GM21423 (cell line): ENCODE data around the gene FBXO10.
A peak's percentile ranks its signal among the peaks of the same experiment; 100 is the strongest.
"Not testable (repeated sequence)": the region's sequence is repeated elsewhere in the genome, so short reads cannot be mapped to it uniquely, and the experiment has no call there.

Source experiments
- ATAC-seq: cut with Tn5 transposase; IDR thresholded peaks from one replicate; pipeline ENCODE4 v1.9.1; 2021; ENCODE audit warnings: mild to moderate bottlenecking, moderate library complexity; ENCODE audit not compliant: unreplicated experiment

FBXO10 gene, protein sequence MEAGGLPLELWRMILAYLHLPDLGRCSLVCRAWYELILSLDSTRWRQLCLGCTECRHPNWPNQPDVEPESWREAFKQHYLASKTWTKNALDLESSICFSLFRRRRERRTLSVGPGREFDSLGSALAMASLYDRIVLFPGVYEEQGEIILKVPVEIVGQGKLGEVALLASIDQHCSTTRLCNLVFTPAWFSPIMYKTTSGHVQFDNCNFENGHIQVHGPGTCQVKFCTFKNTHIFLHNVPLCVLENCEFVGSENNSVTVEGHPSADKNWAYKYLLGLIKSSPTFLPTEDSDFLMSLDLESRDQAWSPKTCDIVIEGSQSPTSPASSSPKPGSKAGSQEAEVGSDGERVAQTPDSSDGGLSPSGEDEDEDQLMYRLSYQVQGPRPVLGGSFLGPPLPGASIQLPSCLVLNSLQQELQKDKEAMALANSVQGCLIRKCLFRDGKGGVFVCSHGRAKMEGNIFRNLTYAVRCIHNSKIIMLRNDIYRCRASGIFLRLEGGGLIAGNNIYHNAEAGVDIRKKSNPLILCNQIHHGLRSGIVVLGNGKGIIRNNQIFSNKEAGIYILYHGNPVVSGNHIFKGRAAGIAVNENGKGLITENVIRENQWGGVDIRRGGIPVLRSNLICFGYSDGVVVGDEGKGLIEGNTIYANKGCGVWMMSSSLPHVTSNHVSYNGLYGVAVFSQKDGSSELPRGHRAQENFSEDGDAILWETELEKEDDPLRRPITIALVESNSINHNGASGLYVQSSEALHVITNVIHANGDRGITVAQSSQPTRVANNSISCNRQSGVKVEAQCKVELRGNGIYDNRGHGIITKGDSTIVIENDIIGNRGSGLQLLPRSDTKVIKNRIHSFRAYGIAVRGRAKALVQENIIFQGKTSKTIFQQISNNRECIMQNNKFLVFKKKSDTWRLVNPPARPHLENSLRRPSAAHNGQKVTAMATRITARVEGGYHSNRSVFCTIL

DNA sequence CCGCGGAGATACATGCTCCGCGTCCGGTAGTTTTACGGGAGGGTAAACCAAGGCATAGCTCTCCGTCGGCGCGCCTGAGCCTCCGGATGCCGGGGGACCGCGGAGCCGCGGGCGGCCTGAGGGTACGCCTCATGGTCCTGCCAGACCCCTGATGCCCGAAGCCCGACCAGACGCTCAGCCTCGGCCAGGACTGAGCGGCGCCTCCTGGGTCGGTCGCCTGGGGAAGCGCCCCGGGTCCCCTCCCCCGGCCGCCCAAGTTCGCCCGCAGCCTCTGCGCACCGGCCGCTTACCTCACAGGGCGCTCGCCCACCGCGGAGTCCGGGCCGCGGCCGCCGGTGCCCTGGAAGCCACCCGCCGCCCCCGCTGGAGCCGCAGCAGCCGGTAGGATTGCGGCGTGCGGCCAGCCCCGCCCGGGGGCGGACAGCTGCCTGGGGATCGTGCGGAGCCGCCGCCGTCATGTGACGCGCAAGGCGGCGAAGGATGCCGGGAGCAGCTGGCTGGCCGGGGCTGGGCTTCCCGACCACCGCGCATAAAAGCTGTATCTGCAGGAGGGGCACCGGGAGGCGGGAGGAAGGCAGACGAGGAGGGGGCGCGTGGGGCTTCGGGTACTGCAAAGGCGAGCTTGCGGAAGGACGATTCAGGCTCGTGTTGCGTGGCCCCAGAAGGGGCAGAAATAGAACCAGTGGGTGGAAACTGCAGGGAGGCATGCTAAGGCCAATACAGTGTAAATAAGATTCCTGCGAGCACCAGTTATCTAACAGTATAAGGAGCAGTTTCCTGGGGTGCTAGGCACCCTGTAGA, at the start of gene FBXO10:
FBXO10 (minus strand) TSS at position 460 of the 801 bp plus-strand sequence. CDS start 34,612 bp downstream, outside the sequence.
- ATAC-seq, result peak; percentile 70

DNA sequence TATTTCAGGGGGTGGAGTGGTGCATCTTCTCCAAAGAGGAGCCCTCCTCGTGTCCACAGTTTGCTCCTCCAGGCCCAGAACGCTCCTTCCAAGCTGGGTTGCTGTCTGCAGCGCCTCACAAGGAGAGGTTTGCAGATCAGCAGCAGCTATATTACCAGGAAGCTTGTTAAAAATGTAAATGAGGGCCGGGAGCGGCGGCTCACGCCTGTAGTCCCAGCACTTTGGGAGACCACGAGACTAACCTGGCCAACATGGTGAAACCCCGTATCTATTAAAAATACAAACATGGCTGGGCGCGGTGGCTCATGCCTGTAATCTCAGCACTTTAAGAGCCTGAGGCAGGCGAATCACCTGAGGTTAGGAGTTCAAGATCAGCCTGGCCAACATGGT, 49.6 kb upstream of the FBXO10 start:
- ATAC-seq, result no peak

DNA sequence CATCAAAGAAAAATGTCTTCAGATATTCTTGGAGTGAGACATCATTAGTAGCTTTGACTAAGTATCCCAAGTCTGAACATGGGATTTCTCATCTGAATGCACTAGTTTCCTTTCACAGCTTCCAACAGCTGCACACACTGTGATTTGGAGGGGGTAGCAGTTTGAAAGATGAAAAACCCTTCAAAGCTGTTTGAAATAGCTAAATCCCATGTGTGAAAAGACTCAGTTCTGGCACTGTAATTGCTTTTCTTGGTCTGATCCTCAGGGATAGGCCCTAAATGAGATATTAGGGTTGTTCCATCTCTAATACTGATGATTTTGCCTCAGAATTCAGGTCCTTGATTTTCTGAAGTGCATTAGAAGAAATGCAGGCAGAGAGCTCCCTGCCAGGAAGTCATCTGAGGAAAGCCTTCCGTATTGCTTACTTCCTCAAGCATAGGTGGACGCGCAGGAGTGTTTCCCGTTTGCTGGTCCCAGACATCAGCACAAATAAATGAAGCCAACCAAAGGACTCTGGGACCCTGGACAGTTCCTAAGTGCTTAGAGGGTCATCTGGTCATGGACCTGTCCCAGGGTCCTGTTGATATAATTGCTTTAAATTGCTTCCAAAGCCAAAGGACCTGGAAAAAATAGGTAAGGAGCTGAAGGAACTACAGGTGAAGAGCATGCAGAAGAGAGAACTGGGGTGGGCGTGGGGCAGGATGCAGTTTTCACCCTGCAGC, 49.0 kb upstream of the FBXO10 start:
- ATAC-seq, result no peak

DNA sequence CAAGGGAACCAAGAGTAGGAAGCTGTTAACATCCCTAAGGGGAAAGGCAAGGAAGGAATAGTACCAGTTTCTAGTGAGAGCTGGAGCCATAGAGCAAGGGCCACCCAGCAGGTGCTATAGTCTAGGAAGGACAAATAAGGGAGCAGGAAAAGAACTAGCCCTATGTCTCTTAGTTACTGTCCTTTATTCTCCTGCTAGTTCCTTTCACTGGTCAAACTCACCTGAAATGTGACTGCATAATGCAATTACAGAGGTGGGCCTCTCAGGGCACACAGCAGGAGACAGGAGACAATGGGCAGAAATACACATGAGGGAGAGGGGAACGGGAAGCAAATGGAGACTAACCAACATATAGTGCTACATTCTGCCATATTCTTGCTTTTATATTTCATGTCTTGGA, 47.9 kb upstream of the FBXO10 start:
- ATAC-seq, result no peak

DNA sequence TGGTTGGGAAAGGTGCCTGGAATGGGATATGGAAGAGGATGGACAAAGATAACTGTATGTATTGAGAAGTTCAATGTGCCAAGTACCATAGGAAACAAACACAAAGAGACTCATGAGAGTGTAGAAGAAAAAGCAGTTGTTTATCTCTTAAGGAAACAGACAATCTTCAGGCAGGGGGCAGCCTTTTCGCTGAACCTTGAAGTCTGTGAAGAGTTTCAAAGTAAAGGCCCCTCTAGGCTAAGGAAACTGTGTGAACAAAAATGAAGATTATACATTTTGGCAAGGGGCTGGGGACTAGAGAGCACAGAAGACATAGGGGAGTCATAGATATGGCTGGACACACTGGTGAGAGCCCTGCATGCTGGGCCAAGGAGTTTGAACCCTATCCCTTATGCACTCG, 47.1 kb upstream of the FBXO10 start:
- no peak for ATAC-seq

DNA sequence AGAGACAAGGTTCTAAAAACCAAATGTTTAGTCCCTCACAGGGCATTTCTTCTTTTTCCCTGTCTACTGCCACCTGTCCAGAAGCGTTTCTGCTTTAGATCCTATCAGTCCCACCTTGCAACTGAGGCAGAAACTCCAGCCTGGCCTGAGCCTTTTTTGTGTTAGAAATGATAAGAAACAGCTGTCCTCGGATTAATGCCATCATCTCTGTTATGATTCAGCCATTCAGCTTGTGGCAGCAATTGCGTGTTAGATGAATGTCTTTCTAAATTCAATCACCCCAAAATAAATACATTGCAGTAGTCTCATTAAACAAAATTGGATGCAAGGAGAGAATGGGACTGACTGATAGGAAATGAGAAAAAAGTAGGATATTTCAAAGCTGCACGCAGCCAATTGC, 46.3 kb upstream of the FBXO10 start:
- ATAC-seq, result no peak

DNA sequence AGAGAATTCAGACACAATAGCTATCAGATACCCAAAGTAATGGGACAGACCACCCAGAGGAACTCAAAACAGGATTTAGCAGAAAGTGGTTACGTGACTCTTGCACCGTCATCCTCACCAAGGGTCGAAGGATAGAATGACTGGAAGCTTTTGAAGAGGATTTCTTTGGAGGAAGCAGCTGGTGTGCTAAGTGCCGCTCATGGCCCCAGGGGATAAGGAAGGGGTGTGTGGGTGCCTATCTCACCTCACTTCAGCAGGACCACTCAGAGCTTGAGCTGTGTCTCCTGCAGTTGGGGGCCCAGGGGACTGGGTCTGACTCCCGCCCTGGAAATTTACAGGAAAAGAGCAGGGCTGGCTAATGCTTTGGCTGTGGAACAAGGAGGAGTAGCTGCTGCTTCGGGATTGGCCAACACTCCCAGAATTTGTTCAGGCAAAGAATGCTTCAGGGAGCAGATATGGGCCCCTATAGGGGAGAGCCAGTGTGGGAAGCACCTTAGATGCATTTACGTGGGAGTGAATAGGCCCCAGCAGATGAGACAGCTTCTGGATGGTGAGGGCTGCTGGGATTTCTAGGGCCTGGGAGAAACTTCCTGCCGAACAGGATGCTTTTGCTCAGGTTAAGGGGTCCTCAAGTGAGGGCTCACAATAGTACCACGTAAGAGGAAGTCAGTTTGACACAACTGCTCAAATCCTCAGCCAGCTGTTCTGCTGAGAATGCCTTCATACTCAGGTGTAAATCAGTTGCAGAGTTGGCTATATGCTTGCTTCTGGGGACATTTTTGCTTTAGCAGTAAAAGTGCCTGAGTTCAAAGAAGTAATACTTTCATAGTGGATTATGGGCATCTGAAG, 45.3 kb upstream of the FBXO10 start:
- no peak for ATAC-seq

DNA sequence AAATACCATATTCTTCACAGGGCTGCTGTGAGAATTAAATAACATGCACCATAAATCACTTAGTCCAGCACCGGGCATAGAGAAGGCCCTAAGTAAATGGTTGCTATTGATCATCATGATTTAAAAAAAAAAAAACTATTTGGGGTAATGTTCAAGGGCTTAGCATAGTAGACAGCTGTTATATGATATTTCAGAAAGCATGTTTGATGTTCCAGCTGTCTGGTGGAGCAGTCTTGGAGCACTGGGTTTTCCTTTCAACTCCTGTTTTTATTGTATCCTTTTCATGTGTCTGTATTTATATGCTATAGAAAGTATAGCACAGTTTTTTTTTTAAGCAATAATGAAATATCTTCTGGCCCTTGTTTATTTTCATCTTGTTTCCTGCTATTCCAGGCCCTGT, 44.2 kb upstream of the FBXO10 start:
- ATAC-seq, result no peak

DNA sequence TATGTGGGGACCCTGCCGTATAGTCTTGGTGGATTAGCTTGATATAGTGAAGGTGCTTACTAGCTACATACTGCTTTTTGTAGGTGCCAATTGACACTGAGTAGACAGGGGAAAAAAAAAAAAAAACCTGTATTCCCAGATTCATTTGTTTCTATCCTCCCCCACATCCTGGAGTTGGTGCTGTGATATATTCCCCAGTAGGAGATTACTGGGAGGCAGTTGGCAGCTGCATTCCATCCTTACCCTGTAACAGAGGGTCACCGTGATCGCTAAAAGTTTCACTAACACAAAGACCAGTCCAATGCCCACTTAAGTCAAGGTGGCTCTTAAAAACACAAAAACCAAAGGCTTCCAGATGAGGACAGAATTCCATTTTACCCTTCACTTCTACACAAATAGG, 43.6 kb upstream of the FBXO10 start:
- no peak for ATAC-seq

DNA sequence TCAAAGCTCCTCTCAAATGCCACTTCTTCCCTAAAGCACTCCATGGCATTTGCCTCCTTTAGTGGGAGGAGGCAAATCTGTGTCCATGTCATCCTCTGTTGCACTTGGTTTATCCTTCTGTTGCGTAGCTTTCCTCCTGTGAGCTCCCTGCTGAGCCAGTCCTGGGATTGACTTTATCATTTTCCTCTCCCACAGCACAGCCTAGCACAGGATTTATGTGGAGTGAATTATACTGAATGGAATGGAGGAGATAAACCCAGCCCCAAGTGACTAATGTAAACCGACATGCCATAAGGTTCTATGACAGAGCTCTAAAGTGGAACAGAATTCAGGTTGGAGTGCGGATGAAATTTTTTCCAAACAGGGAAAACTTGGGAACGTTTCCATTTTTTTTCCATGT, 42.6 kb upstream of the FBXO10 start:
- ATAC-seq, result no peak

DNA sequence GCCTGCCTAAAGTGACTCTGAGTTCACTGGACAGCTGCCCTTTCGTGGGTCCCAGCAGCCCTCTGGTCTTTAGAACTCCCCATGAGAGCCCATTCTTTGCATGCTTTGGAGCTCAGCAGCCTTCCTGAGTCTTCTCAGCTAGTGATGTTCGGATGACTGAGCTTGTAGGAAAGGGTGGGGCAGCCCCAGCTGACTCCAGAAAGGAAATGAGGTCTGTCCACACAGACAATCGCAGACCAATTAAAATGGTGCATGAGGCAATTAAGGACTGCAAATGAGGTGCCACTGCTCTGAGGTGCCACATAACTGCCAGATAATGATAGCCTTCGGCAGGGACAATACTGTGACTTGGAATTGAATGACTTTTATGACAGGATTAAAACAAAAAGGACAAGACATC, 41.7 kb upstream of the FBXO10 start:
- ATAC-seq, result no peak

DNA sequence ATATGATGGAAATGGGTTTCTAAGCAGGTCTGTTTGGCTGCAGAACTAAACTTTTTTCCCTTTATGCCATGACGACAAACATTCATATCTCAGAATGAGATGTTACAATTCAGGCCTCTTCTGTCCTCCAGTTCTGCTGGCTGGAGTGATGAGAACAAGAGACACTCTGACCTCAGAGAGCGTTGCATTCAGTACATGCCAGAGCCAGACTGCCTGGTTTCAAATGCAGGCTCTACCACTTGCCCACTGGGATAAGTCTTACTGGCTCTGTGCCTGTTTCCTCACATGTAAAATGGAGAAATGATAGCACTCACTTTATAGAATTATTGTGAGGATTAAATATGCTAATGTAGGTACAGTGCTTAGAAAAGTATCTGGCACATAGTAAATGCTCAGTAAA, 41.0 kb upstream of the FBXO10 start:
- ATAC-seq, result no peak

DNA sequence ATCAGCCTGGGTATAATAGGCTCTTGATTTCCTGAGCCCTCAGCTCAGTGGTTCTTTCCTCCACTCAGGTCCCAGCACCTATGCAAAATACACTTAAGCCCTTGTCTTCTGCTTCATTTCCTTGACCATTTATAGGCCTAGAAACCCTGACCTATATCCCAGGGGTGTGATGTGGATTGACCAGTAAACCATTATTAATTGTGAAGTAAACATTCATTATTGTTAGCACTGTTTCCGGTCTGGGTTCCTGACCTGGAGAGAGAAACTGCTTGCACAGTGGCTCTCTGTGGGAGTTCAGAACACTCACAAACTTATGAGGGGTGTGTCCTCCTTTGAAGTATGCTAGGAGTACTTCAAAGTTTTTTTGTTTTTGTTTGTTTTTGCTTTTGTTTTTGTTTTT, 35.8 kb upstream of the FBXO10 start:
- no peak for ATAC-seq

DNA sequence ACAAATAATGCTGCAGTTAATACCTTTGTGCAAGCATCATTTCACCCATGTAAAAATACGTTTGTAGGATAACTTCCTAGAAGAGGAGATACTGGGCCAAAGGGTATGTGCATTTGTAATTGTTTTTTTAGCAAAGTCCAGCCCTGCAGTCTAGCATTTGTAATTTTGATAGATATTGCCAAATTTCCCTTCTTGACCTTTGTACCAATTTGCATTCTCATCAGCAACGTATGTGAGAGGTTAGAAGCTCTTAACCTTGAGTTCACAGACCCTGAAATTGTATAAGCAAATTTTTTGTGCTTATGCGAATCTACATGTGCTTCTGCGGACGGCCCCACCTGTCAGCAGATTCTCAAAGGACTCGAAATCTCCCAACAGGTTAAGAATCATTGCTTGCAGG, 34.8 kb upstream of the FBXO10 start:
- ATAC-seq, result no peak

DNA sequence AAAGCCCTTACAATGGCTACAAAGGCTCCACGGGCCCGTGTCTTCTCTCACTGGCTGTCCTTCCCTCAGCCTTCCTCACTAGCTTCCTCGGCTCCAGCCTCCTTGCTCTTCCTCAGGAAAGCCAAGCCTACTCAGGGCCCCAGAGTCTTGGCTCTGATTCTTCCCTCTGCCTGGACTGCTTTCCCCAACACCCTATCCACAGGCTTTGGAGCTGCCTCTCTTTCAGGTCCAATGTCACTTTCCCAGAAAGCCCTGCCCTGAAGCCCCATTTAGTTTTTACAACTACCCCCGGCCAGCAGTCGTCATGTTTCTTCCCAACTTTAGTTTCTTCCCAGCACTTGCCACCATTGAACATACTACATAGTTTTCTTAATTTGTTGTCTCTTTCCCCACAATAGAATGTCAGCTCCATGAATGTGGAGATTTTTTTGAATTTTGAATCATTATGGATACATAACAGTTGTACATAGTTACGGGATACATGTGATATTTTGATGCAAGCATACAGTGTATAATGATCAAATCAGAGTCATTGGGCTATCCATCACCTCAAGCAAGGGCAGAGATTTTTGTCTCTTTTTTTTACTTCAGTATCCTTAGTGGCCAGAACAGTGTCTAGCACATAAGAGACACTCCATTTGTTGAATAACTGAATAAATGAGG, 33.7 kb upstream of the FBXO10 start:
- no peak for ATAC-seq

DNA sequence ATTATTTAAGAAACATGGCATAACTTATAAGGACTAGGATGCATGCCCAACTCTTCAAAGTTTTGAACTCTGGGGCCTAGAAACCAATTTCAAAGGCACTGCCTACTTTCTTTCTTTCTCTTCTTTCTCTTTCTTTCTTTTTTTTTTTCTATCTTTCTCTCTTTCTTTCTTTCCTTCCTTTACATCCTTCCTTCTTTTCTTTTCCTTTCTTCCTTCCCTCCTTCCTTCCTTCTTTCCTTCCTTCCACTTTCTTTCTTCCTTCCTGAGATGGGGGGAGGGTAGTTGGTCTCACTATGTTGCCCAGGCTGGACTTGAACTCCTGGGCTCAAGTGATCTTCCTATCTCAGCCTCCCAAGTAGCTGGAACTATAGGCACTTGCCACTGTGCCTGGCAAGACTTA, 32.1 kb upstream of the FBXO10 start:
- ATAC-seq, result no peak

DNA sequence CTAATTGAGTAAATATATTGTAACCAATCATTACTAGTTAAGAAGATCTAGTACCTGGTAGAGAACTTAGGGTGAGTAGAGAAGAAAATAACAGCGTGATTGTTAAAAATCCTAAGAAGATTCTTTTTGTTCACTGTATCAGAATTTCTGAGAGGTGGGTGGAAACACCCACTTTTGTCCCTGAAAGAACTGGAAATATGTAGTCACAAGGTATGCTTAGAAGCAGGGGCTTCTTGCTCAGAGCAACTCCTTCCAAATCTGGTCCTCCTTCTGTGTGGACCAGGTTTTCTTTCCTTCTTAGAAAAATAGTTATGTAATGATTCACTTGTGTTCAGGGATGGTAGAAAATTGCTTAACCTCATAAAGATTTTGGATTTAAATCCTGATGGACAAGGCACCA, 28.1 kb upstream of the FBXO10 start:
- ATAC-seq, result no peak

DNA sequence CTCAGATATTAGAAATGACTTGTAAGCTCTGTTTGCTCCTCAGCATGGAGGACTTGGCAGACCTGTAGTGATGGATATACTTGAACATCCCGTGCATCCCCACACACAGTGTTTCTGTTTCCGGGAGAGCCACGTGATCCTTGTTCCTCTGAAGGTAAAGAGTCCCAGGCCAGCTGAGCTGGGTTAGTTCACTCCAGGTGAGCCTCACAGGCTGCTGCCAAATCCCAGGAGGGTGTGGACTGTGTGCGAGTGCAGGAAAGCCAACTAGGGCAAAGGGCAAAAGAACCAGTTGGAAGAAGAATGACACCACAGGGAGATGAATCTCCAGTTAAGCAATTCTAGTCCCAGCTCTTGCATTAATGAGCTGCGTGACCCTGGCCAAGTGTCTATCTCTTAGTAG, 26.6 kb upstream of the FBXO10 start:
- no peak for ATAC-seq

DNA sequence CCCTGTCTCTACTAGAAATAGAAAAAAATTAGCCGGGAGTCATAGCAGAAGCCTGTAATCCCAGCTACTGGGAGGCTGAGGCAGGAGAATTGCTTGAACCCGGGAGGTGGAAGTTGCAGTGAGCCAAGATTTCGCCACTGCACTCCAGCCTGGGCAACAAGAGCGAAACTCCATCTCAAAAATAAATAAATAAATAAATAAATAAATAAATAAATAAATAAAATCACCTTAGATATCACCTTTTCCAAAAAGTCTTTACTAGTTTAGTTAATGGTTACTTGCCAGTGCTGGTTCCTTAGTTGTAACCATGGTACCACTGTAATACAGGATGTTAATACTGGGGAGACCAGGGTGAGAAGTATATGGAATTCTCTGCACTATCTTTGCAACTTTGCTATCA, 25.9 kb upstream of the FBXO10 start:
- ATAC-seq, result not testable (repeated sequence)
